ENCODE results near the gene GSK3B. TPM values are rescaled to one million over a fixed set of nuclear protein-coding genes. Genes with fewer than 3 reads are reported as not detected.
A peak's percentile ranks its signal among the peaks of the same experiment; 100 is the strongest.
"Not testable (repeated sequence)": the region's sequence is repeated elsewhere in the genome, so short reads cannot be mapped to it uniquely, and the experiment has no call there.

The GSK3B gene
- total RNA-seq, 1 donor from 2014 or later, result 48.0 TPM

DNA sequence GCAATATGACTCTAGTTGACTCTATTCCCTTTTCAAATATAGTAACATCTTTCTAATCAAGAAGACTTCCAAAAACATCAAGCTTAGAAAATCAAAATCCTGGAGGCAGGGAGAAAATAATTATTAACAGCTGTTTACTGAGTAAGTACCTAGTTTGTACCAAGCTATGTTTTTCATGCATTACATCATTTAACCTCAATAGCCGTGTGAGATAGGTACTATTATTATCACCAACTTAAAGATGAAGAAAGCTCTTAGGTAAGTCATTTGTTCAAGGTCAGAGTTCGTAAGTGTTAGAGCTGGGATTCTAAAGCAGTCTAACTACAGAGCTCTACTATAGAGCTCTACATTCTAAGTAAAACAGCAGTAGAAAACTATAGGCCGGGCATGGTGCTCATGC, 41.6 kb downstream of the GSK3B start:
- DNase-seq, result no peak

DNA sequence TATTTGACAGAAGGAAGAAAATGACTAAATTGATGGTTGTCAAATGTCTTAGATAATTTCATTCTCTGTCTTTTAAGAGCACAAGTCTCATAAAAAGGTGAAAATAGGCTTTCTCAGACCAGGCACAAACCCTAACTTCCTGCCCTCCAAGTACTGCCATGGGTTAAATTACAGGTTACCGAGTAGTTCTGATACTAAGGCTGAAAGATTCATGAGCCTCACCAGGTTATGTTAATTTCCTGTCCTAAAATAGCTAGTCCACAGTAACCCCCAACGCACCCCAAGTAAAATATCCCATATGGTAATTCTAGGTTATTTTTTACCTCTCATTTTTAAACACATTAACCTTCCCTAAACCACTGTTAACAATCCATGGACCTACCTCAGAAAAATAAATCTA, 42.0 kb downstream of the GSK3B start:
- DNase-seq, result no peak

DNA sequence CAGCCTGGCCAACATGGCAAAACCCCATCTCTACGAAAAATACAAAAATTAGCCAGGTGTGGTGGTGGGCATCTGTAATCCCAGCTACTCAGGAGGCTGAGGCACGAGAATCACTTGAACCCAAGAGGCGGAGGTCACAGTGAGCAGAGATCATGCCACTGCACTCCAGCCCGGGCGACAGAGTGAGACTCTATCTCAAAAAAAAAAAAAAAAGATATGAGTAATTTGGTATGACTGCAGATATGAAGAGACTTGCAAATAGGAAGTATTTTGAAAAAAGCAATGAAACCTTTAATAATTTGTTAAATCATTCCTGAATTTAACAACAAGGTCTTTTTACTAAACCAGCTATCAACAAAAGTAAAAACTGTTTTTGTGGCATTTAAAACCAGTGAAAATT, 42.7 kb downstream of the GSK3B start:
- DNase-seq, result not testable (repeated sequence)

DNA sequence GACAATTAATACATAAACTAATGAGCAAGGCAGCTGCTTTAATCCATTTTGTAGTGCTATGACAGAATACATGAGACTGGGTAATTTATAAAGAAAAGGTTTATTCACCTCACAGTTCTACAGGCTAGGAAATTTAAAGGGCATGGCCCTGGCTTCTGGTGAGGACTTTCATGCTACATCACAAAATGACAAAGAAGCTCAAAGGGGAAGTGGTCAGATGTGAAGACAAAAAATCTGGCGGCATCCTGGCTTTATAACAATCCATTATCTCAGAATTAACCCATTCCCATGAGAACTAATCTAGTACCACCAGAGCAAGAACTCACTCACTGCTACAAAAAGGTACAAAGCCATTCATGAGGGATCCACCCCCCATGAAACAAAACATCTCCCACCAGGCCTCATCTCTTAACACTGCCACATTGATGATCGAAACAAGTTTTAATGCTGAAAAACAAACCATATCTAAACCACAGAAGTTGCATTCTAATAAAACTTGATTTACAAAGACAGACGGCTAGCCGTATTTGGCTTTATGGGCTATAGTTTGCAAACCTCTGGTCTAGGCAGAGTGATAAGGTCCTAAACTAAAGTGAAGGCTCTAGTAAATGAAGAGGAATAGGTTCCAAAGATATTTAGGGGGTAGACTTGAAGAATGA, 44.2 kb downstream of the GSK3B start:
- no peak for DNase-seq

DNA sequence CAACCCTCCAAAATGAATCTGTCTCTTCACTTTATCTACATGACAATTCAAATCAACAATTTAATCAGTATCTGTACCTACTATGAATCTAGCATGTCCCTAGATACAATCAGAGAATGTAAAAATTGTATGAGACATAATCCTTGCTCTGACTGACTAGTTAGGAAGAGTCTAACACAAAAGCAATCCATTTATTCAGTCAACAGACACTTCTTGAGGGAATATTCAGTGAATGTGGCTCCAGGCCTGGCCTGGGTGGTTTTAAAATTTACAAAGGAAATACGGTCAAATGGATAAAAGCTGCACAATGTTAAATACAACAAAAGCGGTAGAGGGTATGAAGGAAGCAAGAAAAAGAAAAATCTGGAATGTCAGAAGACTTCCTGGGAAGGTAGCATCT, 45.2 kb downstream of the GSK3B start:
- DNase-seq, result no peak

DNA sequence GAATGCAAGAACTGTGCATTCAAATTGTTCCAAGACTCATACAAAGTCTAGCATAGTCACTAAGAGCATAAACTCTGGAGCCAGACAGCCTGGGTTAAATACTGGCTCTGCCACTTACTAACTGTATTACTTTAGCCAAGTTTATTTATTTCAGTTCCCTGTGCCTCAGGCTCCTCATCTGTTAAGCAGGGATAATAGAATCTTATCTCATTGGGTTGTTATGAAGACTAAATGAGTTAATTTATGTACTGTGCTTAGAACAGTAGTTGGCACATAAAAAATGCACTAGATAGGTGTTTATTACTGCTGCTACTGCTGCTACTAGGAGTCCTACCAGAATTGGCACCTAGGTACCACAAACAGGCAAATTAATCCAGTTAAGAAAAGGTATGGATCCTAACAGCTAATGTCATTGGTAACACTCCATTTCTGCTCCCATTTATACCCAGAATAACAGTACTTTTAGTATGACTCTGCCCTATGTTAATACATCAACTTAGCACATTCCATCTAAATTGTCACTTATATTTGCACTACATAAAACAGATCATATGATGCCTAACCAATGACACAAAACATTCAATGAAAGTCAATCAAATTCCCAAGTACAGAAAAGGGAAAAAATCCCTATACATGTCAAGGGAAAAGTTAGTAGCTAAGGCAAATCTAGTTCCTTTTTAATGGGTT, 45.7 kb downstream of the GSK3B start:
- DNase-seq, result no peak

DNA sequence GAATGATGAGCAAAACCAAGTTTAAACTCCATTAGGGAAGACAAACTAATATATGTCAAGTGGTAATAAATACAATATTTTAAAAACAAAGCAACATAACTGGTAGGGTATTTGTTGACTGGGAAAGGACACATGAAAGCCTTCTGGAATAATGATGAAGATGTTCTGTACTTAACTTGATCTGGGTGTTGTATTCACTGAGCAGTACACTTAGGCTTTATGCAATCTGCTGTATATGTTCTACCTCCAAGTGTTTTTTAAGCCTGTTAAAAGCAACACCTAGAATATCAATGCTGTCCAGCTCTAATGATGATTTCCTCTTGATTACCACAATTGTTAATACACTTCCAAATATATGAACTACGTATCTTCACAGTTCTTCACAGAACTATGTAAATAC, 46.6 kb downstream of the GSK3B start:
- DNase-seq, result no peak

DNA sequence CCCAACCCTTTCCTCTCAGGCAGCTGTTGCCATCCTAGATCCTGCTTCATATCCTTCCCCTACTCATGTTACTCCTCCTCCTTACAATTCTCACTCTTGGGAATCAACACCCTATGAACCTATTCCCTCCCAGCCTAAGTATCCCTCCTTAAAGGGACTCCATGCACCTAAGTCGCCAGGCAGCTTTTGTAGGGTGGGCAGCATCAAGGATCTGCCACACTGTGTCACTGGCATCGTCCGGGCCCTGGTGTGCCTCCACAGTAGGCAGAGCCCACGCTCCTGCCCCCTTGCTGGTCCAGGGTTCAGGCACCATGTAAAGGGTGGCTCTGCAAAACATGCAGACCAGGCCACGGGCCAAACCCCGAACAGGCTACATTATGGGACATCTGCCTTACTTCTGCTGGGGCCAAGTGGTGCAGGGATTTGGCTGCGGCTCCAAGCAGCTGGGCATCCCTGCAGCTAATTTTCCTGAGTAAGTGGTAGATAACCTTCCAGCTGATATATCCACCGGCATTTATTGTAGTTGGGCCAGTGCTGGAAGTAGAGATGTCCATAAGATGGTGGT, 53.4 kb downstream of the GSK3B start:
- no peak for DNase-seq

DNA sequence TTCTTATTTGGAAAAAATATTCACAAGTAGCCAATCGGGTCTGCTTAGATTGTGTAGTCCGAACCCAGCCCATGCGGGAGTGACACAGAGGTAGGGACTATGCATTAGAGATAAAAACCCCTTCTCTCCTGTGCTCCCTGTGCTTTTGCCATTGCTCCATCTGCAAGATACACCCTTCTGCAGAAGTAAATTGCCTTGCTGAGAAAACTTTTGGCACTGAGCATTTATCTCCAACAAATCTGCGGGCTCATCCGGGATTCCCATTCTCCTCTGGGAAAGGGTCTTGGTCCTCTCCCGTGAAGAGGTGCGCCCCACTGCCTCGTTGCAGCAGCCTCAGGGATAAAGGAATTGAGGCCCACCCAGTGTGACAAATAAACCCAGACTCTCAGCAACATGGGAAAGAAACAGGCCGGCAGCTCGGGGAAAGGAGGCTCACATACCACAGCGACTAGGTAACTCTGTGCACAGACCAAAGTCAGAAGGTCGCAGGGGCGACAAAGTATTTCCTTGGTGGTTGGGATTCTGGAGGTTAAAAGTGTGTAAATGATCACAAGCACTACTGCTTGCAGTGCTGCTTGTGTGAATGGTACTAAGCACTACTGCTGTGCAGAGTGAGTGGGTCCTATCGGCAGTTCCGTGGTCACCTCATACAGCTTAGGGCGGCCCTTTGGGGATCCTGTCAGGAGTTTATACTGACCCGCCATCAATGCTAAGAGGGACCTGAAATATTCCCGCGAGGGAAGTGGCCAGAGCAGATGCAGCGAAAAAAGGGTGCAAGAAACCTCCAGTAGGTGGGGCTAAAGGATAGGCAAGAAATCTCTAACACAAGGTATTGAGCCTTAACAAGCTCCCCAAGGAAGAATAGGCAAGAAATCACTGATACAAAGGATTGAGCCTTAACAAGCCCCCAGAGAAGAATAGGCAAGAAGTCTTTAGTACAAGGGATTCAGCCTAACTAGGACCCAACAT, 54.3 kb downstream of the GSK3B start:
- peak; percentile 5 for DNase-seq

DNA sequence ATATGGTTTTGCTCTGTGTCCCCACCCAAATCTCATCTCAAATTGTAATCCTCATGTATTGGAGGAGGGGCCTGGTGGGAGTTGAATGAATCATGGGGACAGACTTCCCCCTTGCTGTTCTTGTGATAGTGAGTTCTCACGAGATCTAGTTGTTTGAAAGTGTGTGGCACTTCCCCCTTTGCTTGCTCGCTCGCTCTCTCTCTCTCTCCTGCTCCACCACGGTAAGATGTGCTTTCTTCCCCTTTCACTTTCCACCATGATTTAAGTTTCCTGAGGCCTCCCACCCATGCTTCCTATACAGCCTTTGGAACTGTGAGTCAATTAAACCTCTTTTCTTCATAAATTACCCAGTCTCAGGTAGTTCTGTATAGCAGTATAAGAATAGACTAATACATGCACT, 60.7 kb downstream of the GSK3B start:
- no peak for DNase-seq

DNA sequence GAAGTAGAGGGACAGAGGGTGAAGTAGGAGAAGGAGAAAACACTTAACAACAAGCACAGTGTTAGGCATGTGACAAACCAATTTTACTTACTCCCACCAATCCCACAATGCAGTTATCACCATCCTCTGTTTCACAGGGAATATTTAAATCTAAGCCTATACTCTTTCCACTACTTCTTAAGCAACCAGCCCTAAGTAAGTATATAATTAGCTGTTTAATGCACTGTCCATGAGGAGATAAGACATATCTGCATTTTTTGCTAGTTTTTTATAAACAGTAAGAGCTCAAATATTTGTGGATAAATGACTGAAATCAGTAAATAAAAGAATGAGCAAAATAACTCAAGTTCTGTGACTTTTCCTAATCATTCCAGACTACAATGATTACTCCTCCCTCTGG, 62.7 kb downstream of the GSK3B start:
- no peak for DNase-seq

DNA sequence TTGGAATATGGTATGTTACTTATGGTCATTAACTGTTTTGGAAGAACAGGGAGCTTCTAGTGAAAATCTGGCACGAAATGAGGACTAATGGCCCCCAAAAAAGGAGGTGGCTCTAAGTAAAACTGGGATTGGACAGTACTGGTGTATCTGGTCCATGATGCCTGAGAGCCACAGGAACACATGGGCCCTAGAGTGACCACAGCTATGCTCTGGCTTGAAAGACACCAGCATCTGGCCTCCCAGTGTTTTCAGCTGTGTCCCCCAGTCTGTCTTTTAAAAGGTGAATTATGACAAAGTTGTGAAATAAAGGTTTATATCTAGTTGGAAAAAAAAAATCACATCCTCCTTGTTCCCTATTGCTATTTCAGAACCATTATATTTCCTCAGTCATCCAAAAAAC, 64.5 kb downstream of the GSK3B start:
- DNase-seq, result no peak

DNA sequence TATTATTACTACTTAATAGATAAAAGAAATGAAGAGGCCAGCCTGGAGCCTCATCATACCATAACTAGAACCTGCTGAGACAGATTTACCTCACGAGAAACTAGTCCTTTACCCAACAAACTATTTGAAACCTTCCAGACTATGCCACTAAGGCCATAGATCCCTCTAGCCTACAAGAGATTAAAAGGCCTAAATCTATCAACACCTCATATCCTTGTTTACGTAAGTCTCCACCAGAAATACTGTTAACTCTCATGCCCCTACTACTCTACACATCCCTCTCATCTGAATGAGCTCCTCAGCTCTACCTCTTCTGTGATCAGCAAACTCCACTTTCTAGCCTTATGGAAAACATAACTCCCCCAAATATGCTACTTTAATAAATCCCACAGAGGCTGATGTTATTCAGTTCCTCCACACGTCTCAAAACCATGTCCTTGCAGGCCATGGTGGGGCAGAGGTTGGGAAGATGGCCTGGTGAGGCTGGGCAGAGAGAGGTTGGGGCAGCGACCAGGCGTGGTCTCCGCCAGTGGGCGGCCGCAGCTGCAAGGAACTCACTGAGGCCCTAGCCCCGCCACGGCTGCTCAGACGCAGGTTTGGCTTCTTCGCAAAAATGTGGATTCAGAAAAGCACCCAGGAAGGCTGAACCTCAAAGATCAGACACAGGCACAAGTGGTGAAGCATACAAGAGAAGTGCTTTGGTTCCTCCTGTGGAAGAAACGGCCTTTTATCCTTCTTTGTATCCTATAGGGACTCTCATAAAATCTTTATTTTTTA, 65.8 kb downstream of the GSK3B start:
- no peak for DNase-seq

DNA sequence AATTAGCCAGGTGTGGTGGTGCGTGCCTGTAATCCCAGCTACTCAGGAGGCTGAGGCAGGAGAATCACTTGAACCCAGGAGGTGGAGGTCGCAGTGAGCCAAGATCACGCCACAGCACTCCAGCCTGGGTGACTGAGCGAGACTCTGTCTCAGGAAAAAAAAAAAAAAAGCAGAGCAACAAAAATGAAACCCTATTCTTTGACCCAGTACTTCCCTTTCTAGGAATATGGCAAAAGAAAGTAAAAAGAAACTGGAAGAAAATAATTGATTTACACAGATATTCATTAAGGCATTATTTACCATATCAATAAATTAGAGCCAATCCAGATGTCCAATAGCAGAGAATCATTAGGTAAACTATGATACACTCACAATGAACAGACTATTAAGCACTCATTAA, 67.0 kb downstream of the GSK3B start:
- DNase-seq, result no peak

DNA sequence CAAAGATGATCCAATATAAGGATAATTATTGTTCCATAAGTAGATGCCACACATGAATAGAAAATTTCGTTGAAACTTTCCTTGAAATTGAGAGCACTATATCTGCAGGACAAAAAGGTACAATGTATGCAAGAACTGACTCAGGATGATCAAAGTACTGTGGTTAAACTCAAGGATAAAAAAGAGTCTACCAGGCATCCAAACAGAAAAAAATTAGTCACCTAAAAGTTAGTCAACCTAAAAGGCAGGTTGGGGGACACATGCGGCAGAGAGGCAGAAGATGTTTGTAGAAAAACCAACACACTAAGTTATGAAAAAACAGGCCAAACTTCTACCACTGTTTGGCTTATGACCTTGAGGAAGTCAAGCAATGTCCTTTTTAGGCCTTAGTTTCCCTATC, 68.7 kb downstream of the GSK3B start:
- DNase-seq, result no peak

DNA sequence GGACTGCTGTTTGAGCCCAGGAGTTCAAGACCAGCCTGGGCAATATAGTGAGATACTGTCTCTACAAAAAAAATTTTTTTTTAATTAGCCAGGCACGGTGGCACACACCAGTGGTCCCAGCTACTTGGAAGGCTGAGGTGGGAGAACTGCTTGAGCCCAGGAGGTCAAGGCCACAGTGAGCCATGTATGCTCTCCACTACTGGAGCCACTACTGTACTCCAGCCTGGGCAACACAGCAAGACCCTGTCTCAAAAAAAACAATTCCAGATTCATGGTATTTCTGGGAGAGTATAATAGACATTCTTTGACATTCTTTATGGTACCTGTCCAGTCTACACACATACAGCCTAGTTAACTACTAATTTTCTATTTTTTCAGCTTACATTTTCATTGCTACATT, 70.1 kb downstream of the GSK3B start:
- DNase-seq, result no peak

DNA sequence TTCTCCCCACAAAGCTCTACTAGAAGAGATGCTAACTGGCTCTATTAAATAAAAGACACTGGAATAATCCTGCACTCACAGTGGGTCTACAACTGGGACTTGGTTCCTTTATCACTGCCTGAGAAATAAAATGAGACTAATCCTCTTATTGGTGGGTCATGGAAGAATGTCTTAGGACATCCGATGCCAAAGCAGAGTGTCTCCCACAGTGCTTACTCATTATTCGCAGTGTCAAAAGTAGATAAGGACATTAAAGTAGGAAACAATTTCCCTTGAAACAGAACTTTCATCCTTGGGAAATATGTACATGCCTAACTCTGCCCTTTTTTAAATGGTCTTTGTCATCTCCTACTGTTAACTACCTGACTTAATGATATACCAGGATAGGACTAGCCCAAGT, 71.5 kb downstream of the GSK3B start:
- no peak for DNase-seq

DNA sequence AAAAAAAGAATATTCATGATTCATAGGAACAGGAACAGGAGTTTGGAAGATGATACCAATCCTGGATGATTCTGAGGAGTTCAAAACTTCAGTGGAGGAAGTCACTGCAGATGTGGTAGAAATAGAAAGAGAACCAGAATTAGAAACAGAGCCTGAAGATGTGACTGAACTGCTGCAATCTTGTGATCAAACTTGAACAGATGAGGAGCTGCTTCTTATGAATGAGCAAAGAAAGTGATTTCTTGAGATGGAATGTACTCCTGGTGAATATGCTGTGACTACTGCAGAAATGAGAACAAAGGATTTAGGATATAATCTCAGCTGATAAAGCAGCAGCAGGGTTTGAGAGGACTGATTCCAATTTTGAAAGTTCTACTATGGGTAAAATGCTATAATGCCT, 72.7 kb downstream of the GSK3B start:
- DNase-seq, result no peak

DNA sequence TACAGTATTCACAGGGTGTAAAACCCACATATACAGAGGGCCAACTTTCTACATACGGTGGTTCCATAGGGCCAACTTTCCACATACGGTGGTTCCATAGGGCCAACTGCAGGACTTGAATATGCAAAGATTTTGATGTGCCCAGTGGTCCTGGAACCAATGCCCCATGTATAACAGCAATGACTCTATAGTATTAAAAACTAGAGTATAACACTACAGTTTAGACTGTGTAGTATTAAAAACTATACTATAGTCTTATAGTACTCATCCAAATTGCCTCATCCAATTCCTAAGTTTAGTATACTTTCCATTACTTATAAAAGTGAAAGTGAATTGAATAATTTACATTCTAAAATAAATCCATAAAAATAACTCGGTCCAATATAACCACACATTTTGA, 75.9 kb downstream of the GSK3B start:
- no peak for DNase-seq

DNA sequence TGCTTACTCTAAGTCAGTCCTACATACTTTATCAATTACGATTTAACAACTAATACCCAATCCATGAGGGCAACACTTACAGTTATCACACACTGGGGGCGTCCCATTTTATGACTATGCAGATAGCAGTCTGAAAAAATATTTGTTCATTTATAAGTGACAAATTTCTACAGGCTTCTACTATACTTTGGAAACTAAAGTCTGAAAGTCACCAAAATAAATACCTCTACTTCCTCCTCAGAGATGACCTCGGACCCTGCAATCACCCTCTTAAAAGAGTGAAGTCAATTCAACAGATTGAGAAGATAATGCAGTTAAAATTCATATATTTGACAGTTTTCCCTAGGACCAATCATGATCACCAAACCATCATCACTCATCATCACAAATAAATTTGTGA, 76.6 kb downstream of the GSK3B start:
- DNase-seq, result no peak

DNA sequence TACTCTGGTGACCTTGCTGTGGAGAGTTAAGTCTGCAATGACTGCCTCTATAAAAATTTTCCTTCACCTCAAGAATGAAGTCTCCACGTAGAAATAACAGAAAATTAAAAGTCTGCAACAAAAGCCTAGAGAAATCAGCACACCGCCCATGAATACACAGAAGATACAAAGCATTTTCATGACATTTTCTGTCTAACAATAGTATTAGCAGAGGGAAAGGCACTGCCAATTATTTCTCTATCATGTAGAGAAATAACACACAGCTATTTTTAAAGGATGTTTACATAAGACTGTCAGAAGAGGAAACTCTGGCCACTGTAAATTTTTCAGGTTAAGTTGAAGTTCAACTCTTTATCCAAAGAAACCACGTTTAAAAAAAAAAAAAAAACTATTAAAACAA, 80.8 kb downstream of the GSK3B start:
- DNase-seq, result peak; percentile 54

DNA sequence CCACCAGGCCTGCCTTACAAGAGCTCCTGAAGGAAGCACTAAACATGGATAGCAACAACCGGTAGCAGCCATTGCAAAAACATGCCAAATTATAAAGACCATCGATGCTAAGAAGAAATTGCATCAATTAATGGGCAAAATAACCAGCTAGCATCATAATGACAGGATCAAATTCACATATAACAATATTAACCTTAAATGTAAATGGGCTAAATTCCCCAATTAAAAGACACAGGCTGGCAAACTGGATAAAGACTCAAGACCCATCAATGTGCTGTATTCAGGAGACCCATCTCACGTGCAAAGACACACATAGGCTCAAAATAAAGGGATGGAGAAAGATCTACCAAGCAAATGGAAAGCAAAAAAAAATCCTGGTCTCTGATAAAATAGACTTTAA, 88.5 kb downstream of the GSK3B start:
- not testable (repeated sequence) for DNase-seq
